SK-N-SH (cell line): ENCODE results near the gene GUF1.

Experiments used
- CTCF ChIP-seq: fragments of 200-600 bp; sonication (generic); IDR thresholded peaks from 2 replicates; pipeline ENCODE4 v1.6.1; 2017; ENCODE audit warnings: antibody characterized with exemption, mild to moderate bottlenecking, moderate library complexity
- FOXJ3 ChIP-seq: sonication (generic); formaldehyde crosslinking; IDR thresholded peaks from 2 replicates; pipeline ENCODE4 v1.5.1; 2020; ENCODE audit warnings: mild to moderate bottlenecking, missing genetic modification reagents
- FOXM1 ChIP-seq: IDR thresholded peaks from 2 replicates; pipeline ENCODE4 v1.4.0; 2012; ENCODE audit warnings: low read depth, mild to moderate bottlenecking
- GABPA ChIP-seq: IDR thresholded peaks from 2 replicates; pipeline ENCODE4 v1.4.0; 2012; ENCODE audit warnings: low read depth, mild to moderate bottlenecking
- JUND ChIP-seq: IDR thresholded peaks from 2 replicates; pipeline ENCODE4 v1.4.0; 2012
- MAX ChIP-seq: IDR thresholded peaks from 2 replicates; pipeline ENCODE4 v1.4.0; 2012; ENCODE audit warnings: low read depth
- POLR2AphosphoS5 ChIP-seq: IDR thresholded peaks from 2 replicates; pipeline ENCODE4 v1.6.1; 2012; ENCODE audit warnings: low read depth, low read length
- REST ChIP-seq: IDR thresholded peaks from 2 replicates; pipeline ENCODE4 v1.6.1; 2012; ENCODE audit warnings: mild to moderate bottlenecking, low read depth, low read length, moderate library complexity
- RFX5 ChIP-seq: IDR thresholded peaks from 2 replicates; pipeline ENCODE4 v1.6.1; 2012; ENCODE audit warnings: mild to moderate bottlenecking, improper control_type of control experiment, low read length
- SMC3 ChIP-seq: IDR thresholded peaks from 2 replicates; pipeline ENCODE4 v1.6.1; 2012; ENCODE audit warnings: low read depth, low read length, improper control_type of control experiment
- TAF1 ChIP-seq: IDR thresholded peaks from 2 replicates; pipeline ENCODE4 v1.6.1; 2012; ENCODE audit warnings: low read depth, mild to moderate bottlenecking, low read length, moderate library complexity, borderline replicate concordance
- YY1 ChIP-seq: IDR thresholded peaks from 2 replicates; pipeline ENCODE4 v1.4.0; 2012; ENCODE audit warnings: low read depth, mild to moderate bottlenecking
- TF ChIP-seq, protein P1 (sequence below): fragments of 150-350 bp; IDR thresholded peaks from 2 replicates; pipeline ENCODE4 v1.6.1; 2016; ENCODE audit warnings: mild to moderate bottlenecking, low read depth, low read length

DNA sequence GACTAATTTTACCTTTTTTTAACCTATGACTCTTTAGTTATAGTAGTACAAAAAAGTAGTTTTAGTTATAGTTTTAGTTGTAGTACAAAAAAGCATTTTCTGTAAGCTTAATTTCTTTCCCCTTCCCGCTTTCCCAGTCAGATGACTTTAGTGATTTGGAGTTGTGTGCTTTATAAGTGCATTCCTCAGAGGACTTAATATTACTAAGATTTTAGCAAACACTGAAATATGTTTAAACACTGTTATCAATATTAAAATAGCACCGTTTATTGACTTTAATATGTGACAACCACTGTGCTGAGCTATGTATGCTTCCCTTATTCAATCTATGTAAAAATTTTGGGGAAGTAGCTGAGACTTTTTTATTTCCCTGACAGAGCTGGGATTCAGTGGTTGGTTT lies 22.8 kb downstream of the GUF1 start:
- TF ChIP-seq GABPA (no peak), CTCF (no peak), REST (no peak), FOXJ3 (CRISPR knock-in tag) (no peak), FOXM1 (no peak), JUND (no peak), POLR2AphosphoS5 (no peak), MAX (no peak), RFX5 (no peak), YY1 (no peak), SMC3 (no peak), TAF1 (no peak)
- TF ChIP-seq, protein P1, sequence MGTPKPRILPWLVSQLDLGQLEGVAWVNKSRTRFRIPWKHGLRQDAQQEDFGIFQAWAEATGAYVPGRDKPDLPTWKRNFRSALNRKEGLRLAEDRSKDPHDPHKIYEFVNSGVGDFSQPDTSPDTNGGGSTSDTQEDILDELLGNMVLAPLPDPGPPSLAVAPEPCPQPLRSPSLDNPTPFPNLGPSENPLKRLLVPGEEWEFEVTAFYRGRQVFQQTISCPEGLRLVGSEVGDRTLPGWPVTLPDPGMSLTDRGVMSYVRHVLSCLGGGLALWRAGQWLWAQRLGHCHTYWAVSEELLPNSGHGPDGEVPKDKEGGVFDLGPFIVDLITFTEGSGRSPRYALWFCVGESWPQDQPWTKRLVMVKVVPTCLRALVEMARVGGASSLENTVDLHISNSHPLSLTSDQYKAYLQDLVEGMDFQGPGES, result no peak
